IMR-90 (cell line): Measurements from ENCODE around the gene CDH13. TPM values are rescaled to one million over a fixed set of nuclear protein-coding genes. Genes with fewer than 3 reads are reported as not detected.

Experiments
- ATAC-seq: fragments of 200-7000 bp; cut with Tn5 transposase; 2 replicates; pipeline ENCODE4 v1.9.1; 2020; ENCODE audit warnings: low read depth, mild to moderate bottlenecking, moderate library complexity
- BruUV-seq: library from RNA; stranded (reverse); fragments of 400-500 nt; replicated peaks from 2 replicates; lab custom pipeline; 2021; lab: Mats Ljungman, UMichigan
- CTCF ChIA-PET: fragments of 300-600 bp; formaldehyde crosslinking; extraction: SDS; loops from one replicate; lab custom pipeline; 2021; ENCODE audit warnings: antibody characterized with exemption; lab: Yijun Ruan, JAX
- POLR2A ChIA-PET: fragments of 300-600 bp; sonication (Branson Sonifier 250); formaldehyde crosslinking; loops from one replicate; lab custom pipeline; 2022; ENCODE audit warnings: antibody characterized with exemption; ENCODE audit not compliant: unreplicated experiment; lab: Charles Lee
- DNase-seq: peaks from one replicate; pipeline ENCODE4 v3.0.0; 2013
- H2AFZ ChIP-seq: replicated peaks from 2 replicates; pipeline ENCODE3; 2013; ENCODE audit warnings: low read length, mild to moderate bottlenecking; ENCODE audit not compliant: poor library complexity
- H2AK5ac ChIP-seq: 2 replicates; pipeline ENCODE4 v1.6.1; 2013; ENCODE audit warnings: low read depth, low read length, inconsistent platforms
- H2AK9ac ChIP-seq: replicated peaks from 2 replicates; pipeline ENCODE3; 2013; ENCODE audit warnings: mild to moderate bottlenecking, low read depth, low read length, moderate library complexity; ENCODE audit not compliant: poor library complexity
- H2BK120ac ChIP-seq: 2 replicates; pipeline ENCODE4 v1.6.1; 2013; ENCODE audit warnings: low read depth, low read length, inconsistent platforms
- H2BK15ac ChIP-seq: 3 replicates; pipeline ENCODE4 v1.6.1; 2013; ENCODE audit warnings: low read depth, low read length, inconsistent platforms
- H2BK20ac ChIP-seq: 2 replicates; pipeline ENCODE4 v1.6.1; 2013; ENCODE audit warnings: low read depth, mild to moderate bottlenecking, inconsistent platforms, low read length, moderate library complexity
- H2BK5ac ChIP-seq: 2 replicates; pipeline ENCODE4 v1.6.1; 2013; ENCODE audit warnings: mild to moderate bottlenecking, low read depth, low read length, inconsistent platforms; ENCODE audit not compliant: poor library complexity, severe bottlenecking
- H3K14ac ChIP-seq: replicated peaks from 2 replicates; pipeline ENCODE4 v1.6.1; 2013; ENCODE audit warnings: low read depth, low read length, inconsistent platforms
- H3K18ac ChIP-seq: 2 replicates; pipeline ENCODE4 v1.6.1; 2013; ENCODE audit warnings: low read depth, low read length, control low read depth
- H3K23ac ChIP-seq: 2 replicates; pipeline ENCODE4 v1.6.1; 2013; ENCODE audit warnings: low read depth, low read length, inconsistent platforms
- H3K27ac ChIP-seq: 2 replicates; pipeline ENCODE4 v1.5.1; 2013; ENCODE audit warnings: mild to moderate bottlenecking, control low read depth, low read length; ENCODE audit not compliant: insufficient read depth
- H3K27me3 ChIP-seq: 2 replicates; pipeline ENCODE4 v1.6.1; 2013; ENCODE audit warnings: low read length; ENCODE audit not compliant: control insufficient read depth, insufficient read depth
- H3K36me3 ChIP-seq: 2 replicates; pipeline ENCODE4 v1.6.1; 2013; ENCODE audit warnings: low read length, mixed read lengths; ENCODE audit not compliant: control insufficient read depth, insufficient read depth
- H3K4ac ChIP-seq: 2 replicates; pipeline ENCODE4 v1.6.1; 2013; ENCODE audit warnings: low read depth, low read length, inconsistent platforms
- H3K4me1 ChIP-seq: 2 replicates; pipeline ENCODE4 v1.6.1; 2013; ENCODE audit warnings: low read length, mixed read lengths; ENCODE audit not compliant: control insufficient read depth, insufficient read depth
- H3K4me2 ChIP-seq: 2 replicates; pipeline ENCODE4 v1.6.1; 2013; ENCODE audit warnings: low read depth, mild to moderate bottlenecking, control low read depth, low read length, moderate library complexity
- H3K4me3 ChIP-seq: 2 replicates; pipeline ENCODE4 v1.5.1; 2013; ENCODE audit warnings: low read depth, mild to moderate bottlenecking, control low read depth, low read length, moderate library complexity; ENCODE audit not compliant: insufficient read depth
- H3K56ac ChIP-seq: 2 replicates; pipeline ENCODE4 v1.6.1; 2013; ENCODE audit warnings: low read length, inconsistent platforms; ENCODE audit not compliant: insufficient read depth; ENCODE audit errors: extremely low read depth
- H3K79me1 ChIP-seq, 2 experiments: 2 replicates each; pipeline ENCODE4 v1.6.1; 2013; ENCODE audit warnings: low read length in 2 of 2, inconsistent platforms in 1 of 2, low read depth in 1 of 2
- H3K9ac ChIP-seq: 2 replicates; pipeline ENCODE4 v1.6.1; 2013; ENCODE audit warnings: low read depth, low read length, control low read depth
- H3K9me1 ChIP-seq: 2 replicates; pipeline ENCODE4 v1.6.1; 2013; ENCODE audit warnings: low read length, inconsistent platforms; ENCODE audit not compliant: insufficient read depth
- H3K9me3 ChIP-seq: 2 replicates; pipeline ENCODE4 v1.6.1; 2013; ENCODE audit warnings: low read length; ENCODE audit not compliant: control insufficient read depth, insufficient read depth
- H4K20me1 ChIP-seq: 2 replicates; pipeline ENCODE4 v1.6.1; 2013; ENCODE audit warnings: low read length, inconsistent platforms; ENCODE audit not compliant: insufficient read depth
- H4K5ac ChIP-seq: 2 replicates; pipeline ENCODE4 v1.6.1; 2013; ENCODE audit warnings: mild to moderate bottlenecking, low read depth, low read length, control low read depth
- H4K8ac ChIP-seq, 2 experiments: 2 replicates each; pipeline ENCODE4 v1.6.1; 2013; ENCODE audit warnings: low read depth in 2 of 2, low read length in 2 of 2, control low read depth in 1 of 2, inconsistent platforms in 1 of 2
- H4K91ac ChIP-seq: 2 replicates; pipeline ENCODE4 v1.6.1; 2013; ENCODE audit warnings: low read depth, low read length, inconsistent platforms; ENCODE audit not compliant: insufficient read depth
- CEBPB ChIP-seq: IDR thresholded peaks from 2 replicates; pipeline ENCODE4 v1.6.1; 2012; ENCODE audit warnings: low read depth, low read length, improper control_type of control experiment
- CTCF ChIP-seq: conservative IDR thresholded peaks from 2 replicates; pipeline ENCODE4 v1.5.1; 2012; ENCODE audit warnings: mild to moderate bottlenecking, low read depth, low read length, improper control_type of control experiment
- FOS ChIP-seq: fragments of 150-350 bp; IDR thresholded peaks from 2 replicates; pipeline ENCODE4 v1.6.1; 2016; ENCODE audit warnings: low read depth, low read length
- MAFK ChIP-seq: IDR thresholded peaks from 2 replicates; pipeline ENCODE4 v1.6.1; 2012; ENCODE audit warnings: low read depth, low read length, improper control_type of control experiment
- MAZ ChIP-seq: IDR thresholded peaks from 2 replicates; pipeline ENCODE4 v1.6.1; 2012; ENCODE audit warnings: low read depth, mild to moderate bottlenecking, low read length, improper control_type of control experiment, moderate library complexity, borderline replicate concordance
- NFE2L2 ChIP-seq: fragments of 150-350 bp; IDR thresholded peaks from 2 replicates; pipeline ENCODE4 v1.6.1; 2016; ENCODE audit warnings: low read depth, mild to moderate bottlenecking, low read length
- RAD21 ChIP-seq: IDR thresholded peaks from 2 replicates; pipeline ENCODE4 v1.6.1; 2012; ENCODE audit warnings: low read length, improper control_type of control experiment
- RCOR1 ChIP-seq: IDR thresholded peaks from 2 replicates; pipeline ENCODE4 v1.6.1; 2012; ENCODE audit warnings: mild to moderate bottlenecking, low read length, improper control_type of control experiment; ENCODE audit not compliant: insufficient replicate concordance
- RFX5 ChIP-seq: IDR thresholded peaks from 2 replicates; pipeline ENCODE4 v1.8.0; 2012; ENCODE audit warnings: low read depth, mild to moderate bottlenecking, low read length, moderate library complexity
- SMC3 ChIP-seq: fragments of 150-350 bp; IDR thresholded peaks from 2 replicates; pipeline ENCODE4 v1.6.1; 2016; ENCODE audit warnings: low read depth, mild to moderate bottlenecking, antibody characterized with exemption, low read length, moderate library complexity
- WGBS, 2 experiments: methylation state at CpG; one replicate each; pipeline versions ENCODE4 v1.1.5 to v1.1.7; 2013; ENCODE audit warnings: missing lambda C conversion rate in 2 of 2; ENCODE audit not compliant: insufficient read length in 1 of 2; ENCODE audit errors: extremely low coverage in 2 of 2; 5-methylcytosine and 5-hydroxymethylcytosine counted together
- dilution Hi-C: fragments of 300-500 bp; cut with HindIII; formaldehyde crosslinking; loops from one replicate; pipeline ENCODE4 v1.14.3; 2018; ENCODE audit warnings: low sequenced_read_pairs; ENCODE audit not compliant: unreplicated experiment
- in situ Hi-C: fragments of 300-500 bp; cut with MboI; formaldehyde crosslinking; loops from 3 replicates; pipeline ENCODE4 v1.14.3; 2019; ENCODE audit warnings: low sequenced_read_pairs, inconsistent platforms, mixed read lengths
- intact Hi-C: fragments of 100-400 bp; cut with micrococcal nuclease; formaldehyde crosslinking; loops from 2 replicates; pipeline ENCODE4 v1.10.0; 2022
- polyA plus RNA-seq, 3 experiments: library from polyadenylated mRNA; depleted of rRNA; stranded (reverse); fragments of >200 nt; gene quantifications; 2 replicates each; pipeline ENCODE4 v1.2.3, GENCODE V29; 2012; ENCODE audit warnings: low replicate concordance in 1 of 3
- total RNA-seq: library from RNA; depleted of rRNA; stranded (reverse); fragments of >200 nt; gene quantifications from 2 replicates; pipeline ENCODE4 v1.2.3, GENCODE V29; 2012

Gene CDH13
- total and polyA plus RNA-seq, 2 of the 4 experiments (the other 2 are of a cell fraction): 61.6 to 74.7 TPM

- no peak overlapping the region for H3K4ac ChIP-seq
- no peaks in the 10 kb centered on the region for H3K4me1 ChIP-seq
- peaks cover 4% of the 10 kb centered on the region for H3K9me3 ChIP-seq
- no peak overlapping the region for H3K4me3 ChIP-seq
- no peak overlapping the region for H3K56ac ChIP-seq
- intact Hi-C loops: no loop called here
- H4K5ac ChIP-seq: no peak overlapping the region
- H3K27ac ChIP-seq: no peak overlapping the region
- no peak overlapping the region for H3K23ac ChIP-seq
- no peak overlapping the region for H2BK20ac ChIP-seq
- no peaks in the 10 kb centered on the region for H3K36me3 ChIP-seq
- TF ChIP-seq FOS: no peak
- no peak for TF ChIP-seq CTCF
- TF ChIP-seq SMC3: no peak
- no peak for TF ChIP-seq RAD21
- TF ChIP-seq NFE2L2: no peak
- no peak for TF ChIP-seq RCOR1
- TF ChIP-seq MAZ: no peak
- no peak for TF ChIP-seq CEBPB
- no peak for TF ChIP-seq RFX5
- no peak for TF ChIP-seq MAFK
- H3K14ac ChIP-seq: no peak overlapping the region
- H4K8ac ChIP-seq: no peak overlapping the region
- ChIA-PET CTCF (no interaction called here), POLR2A (no interaction called here)
- H3K27me3 ChIP-seq: no peaks in the 10 kb centered on the region
- H3K9ac ChIP-seq: no peak overlapping the region
- H3K79me1 ChIP-seq: peaks cover 0 to 5% of the 10 kb centered on the region in 2 experiments; a peak in 2 of 4 replicates
- no peak overlapping the region for H2BK15ac ChIP-seq
- H4K20me1 ChIP-seq: no peaks in the 10 kb centered on the region
- no peak overlapping the region for H4K91ac ChIP-seq
- no peaks in the 10 kb centered on the region for H3K9me1 ChIP-seq
- ATAC-seq (no peak), DNase-seq (no peak)
- no peak overlapping the region for H2AK5ac ChIP-seq
- in situ Hi-C loops: no loop called here
- dilution Hi-C loops: no loop called here
- no peak overlapping the region for H3K18ac ChIP-seq
- no CpG with 5 or more reads among the region's 4 CpGs for WGBS, 2 experiments
- H2AK9ac ChIP-seq: no peak overlapping the region
- H2BK120ac ChIP-seq: no peak overlapping the region
- no TSS peak for BruUV-seq
- H2AFZ ChIP-seq: no peak overlapping the region
- no peak overlapping the region for H3K4me2 ChIP-seq
- H2BK5ac ChIP-seq: no peak overlapping the region
Observed at GRCh38 chr16:82865412-82865811, 238.6 kb downstream of the CDH13 start.
